ENCODE results near the gene GRB10.

DNA sequence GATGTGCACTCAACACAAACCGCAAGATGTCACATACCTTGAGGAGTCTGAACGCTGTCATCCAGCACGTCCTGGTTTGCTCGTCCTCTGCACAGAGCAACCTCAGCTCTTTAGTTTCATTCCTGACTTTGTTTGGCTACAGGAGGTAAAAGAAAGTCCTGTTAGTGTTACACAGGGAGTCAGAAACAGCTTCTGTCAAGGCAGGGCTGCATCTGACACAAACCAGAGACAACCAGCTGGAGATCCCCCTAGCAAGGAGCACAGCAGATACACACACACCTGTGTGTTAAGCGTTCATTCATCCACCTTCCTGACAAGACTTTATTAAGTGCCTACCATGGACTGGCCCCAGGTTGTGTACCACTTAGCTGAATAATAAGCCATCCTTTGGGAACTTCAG, 170.0 kb downstream of the GRB10 start:
- TF ChIP-seq, protein P1, sequence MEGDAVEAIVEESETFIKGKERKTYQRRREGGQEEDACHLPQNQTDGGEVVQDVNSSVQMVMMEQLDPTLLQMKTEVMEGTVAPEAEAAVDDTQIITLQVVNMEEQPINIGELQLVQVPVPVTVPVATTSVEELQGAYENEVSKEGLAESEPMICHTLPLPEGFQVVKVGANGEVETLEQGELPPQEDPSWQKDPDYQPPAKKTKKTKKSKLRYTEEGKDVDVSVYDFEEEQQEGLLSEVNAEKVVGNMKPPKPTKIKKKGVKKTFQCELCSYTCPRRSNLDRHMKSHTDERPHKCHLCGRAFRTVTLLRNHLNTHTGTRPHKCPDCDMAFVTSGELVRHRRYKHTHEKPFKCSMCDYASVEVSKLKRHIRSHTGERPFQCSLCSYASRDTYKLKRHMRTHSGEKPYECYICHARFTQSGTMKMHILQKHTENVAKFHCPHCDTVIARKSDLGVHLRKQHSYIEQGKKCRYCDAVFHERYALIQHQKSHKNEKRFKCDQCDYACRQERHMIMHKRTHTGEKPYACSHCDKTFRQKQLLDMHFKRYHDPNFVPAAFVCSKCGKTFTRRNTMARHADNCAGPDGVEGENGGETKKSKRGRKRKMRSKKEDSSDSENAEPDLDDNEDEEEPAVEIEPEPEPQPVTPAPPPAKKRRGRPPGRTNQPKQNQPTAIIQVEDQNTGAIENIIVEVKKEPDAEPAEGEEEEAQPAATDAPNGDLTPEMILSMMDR (IDR thresholded peaks at IDR 0.05; ENCODE audit: poor library complexity, severe bottlenecking) = no peak
- TF ChIP-seq EZH2 (IDR thresholded peaks at IDR 0.05; ENCODE audit: borderline replicate concordance, insufficient read depth, low read length, poor library complexity, severe bottlenecking) (no peak), POLR2AphosphoS5 (IDR thresholded peaks at IDR 0.05) (no peak)
